SHP77 treated with DMSO at 0.1 percent for 48 hours (cell line): ENCODE measurements around the gene EDEM2.
A peak's percentile ranks its signal among the peaks of the same experiment; 100 is the strongest.
"Not testable (repeated sequence)": the region's sequence is repeated elsewhere in the genome, so short reads cannot be mapped to it uniquely, and the experiment has no call there.

Experiments
- DNase-seq: peaks from one replicate; lab custom pipeline; 2025; lab: John Stamatoyannopoulos, UW

Gene EDEM2

DNA sequence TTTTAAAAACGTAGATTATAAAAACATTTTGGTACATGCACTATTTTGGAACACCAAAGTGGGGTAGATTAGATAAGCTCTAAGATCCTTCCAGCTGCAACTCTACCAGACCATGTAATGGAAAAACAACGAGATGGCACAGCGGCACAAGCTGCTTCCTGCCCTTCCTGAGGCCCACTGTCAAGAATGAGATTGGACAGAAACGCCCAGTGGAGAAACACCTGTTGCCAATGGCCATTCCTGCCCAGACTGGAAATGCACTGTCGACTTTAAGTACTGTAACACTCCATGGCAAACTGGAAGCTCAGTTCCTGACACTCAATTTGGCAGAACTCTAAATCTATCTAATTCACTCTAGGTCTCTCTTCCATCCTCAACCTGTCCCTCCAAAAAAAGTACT, 21.4 kb downstream of the EDEM2 start:
- DNase-seq = no peak

GRCh38 chr20:35122756-35123405, 24.3 kb downstream of the EDEM2 start:
- DNase-seq = no peak

- DNase-seq = no peak
These were observed 25.9 kb downstream of the EDEM2 start for GRCh38 chr20:35121186-35121585.

- DNase-seq = no peak
These were observed 27.0 kb downstream of the EDEM2 start for GRCh38 chr20:35120012-35120701.

GRCh38 chr20:35117629-35118028, 29.5 kb downstream of the EDEM2 start:
- DNase-seq = no peak

GRCh38 chr20:35117196-35117595, 29.9 kb downstream of the EDEM2 start:
- DNase-seq = no peak

DNA sequence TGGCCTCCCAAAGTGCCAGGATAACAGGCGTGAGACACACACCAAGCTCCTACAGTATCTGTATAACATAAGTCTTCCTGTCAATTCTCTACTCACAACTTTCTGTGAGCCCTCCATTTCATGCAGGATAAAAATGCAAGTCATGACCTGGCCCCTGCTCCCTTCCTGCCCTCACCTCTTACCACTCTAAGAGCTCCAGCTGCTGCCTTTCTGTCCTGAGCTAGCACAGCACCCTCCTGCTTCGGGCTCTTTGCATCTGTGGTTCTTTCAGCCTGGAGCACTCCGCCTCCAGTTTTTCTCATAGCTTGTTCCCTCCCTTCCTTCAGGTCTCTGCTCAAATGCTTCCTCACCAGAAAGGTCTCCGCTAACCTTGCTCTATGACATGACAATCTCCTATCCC, 30.9 kb downstream of the EDEM2 start:
- DNase-seq = no peak

GRCh38 chr20:35115606-35116005, 31.5 kb downstream of the EDEM2 start:
- no peak for DNase-seq

DNA sequence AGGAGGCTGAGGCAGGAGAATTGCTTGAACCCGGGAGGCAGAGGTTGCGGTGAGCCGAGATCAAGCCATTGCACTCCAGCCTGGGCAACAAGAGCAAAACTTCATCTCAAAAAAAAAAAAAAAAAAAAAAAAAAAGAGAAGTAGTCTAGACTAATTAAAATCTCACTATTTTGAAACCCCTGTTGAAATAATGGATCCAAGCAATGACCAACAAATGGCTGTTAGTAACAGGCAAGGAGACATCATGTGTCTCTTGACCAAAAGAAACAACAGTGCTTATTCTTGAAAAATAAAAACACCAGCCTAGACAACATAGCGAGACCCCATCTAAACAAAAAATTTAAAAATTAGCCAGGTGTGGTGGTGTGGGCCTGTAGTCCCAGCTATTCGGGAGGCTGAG, 34.9 kb downstream of the EDEM2 start:
- not testable (repeated sequence) for DNase-seq

- no peak for DNase-seq
These were observed 35.8 kb downstream of the EDEM2 start for GRCh38 chr20:35111141-35111888.

DNA sequence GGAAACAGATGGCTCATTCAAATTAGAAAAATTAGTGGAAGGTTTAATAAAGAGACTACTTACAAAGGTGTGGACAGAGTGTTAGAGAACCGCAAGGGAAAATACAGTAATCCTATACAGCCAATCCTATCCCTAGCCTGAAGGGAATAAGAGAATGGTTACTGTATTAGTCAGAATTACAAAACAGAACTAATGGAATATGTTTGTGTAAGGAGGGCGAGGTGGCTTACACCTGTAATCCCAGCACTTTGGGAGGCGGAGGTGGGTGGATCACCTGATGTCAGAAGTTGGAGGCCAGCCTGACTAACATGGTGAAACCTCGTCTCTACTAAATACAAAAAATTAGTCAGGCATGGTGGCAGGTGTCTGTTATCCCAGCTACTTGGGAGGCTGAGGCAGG, 38.2 kb downstream of the EDEM2 start:
- no peak for DNase-seq

GRCh38 chr20:35106827-35107380, 40.2 kb downstream of the EDEM2 start:
- no peak for DNase-seq

DNA sequence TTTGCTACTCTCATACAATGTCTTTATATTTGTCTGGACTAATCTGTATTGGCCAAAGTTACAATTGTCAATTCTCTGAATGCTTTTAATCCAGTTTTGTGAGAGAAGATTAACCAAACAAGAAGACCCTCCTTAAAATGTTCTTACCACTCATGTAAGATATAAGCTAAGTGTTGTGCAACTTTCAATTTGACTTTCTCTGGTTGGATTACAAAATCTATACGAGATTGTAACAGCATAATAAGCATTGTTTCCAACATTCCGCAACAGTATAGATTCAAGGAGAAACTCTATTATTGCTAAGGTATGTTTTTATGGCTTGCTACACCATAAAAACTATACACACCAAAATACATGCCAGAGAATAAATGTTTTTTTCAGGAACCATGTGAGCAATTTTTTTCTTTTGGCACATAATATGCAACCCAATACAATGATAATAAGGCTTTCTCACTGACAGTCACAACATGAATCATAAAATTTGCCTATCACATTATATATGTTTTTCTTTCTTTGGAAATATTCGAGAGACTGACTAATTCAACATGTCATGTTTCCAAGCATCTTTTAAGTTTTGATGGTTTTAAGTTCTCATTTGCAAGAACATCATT, 42.3 kb downstream of the EDEM2 start:
- no peak for DNase-seq

GRCh38 chr20:35101620-35102019, 45.5 kb downstream of the EDEM2 start:
- DNase-seq = no peak

DNA sequence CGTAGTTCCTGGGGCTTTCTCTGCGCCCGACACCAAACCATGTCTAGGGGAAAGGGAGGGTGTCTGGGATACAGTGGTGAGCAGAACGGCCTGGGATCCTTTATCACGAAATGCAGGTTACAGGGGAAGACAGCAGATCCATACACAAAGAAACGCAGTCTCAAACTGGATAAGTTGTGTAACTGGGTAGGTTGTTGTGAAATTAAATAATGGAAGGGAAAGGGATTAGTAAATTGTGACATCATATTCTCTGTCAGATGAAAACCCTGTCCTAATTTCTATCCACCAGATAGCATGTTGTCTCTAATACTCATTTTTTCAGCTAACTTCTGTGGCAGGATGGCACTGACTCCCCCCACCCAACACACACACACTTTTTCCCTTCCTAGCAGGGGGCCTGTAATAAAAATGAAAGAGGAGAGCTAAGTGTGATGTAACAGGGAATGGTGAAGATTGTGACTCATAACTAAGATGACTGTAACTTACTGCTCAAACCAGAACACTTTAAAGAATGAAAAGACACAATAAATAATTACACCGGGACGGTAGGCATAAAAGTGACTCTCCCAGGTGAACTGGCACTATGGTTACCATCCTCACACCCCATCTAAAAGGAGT, 53.8 kb downstream of the EDEM2 start:
- no peak for DNase-seq

- DNase-seq = peak; percentile 88
These were observed 54.4 kb downstream of the EDEM2 start, which contains the start of gene TRPC4AP for GRCh38 chr20:35092524-35093266. TSS of gene TRPC4AP (minus strand) at chr20:35092807. CDS start at chr20:35092781, 26 bp downstream.

- DNase-seq = no peak
These were observed 55.2 kb downstream of the EDEM2 start for GRCh38 chr20:35091816-35092523.

DNA sequence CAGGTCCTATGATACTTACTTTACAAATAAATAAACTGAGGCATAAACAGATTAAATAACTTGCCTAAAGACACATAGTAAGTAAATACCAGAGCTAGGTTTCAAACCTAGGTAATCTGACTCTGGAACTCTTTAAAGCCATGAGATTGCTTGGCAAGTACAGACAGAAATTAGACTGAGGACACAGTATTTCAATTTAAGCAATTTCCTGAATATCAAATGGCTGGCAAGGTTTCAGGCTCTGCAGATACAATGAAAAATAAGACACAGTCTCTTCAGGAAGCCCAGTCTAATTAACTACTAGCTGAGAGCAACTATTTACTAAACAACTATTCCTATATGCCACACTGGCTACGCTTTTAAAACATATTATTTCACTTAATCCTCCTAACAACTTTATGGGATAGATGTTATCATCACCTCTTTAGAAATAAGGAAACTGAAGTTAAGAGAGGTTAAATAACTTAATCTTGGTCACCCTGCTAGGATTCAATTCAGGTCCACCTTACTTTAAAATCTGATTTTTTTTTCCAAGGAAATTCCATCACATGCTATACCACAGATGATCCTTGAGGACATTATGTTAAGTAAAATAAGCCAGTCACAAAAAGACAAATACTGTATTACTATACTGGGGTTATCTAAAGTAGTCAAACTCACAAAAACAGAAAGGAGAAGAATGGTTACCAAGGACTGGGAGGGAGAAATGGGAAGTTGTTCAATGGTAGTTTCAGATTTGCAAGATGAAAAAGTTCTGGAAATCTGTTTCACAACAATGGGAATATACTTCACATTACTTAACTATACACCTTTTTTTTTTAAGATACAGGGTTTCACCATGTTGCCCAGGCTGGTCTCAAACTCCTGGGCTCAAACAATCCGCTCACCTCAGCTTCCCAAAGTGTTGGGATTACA, 58.6 kb downstream of the EDEM2 start:
- DNase-seq = no peak

- no peak for DNase-seq
These were observed 59.3 kb downstream of the EDEM2 start for GRCh38 chr20:35087791-35088190.
